GM12892 (cell line): Measurements from ENCODE around the gene MRTFB.

Source experiments
- POLR2A ChIP-seq: IDR thresholded peaks from 2 replicates; pipeline ENCODE4 v1.6.1; 2011; ENCODE audit warnings: low read depth, low read length, control low read depth
- POLR2AphosphoS5 ChIP-seq: IDR thresholded peaks from 2 replicates; pipeline ENCODE4 v1.6.1; 2011; ENCODE audit warnings: low read depth, low read length, control low read depth

DNA sequence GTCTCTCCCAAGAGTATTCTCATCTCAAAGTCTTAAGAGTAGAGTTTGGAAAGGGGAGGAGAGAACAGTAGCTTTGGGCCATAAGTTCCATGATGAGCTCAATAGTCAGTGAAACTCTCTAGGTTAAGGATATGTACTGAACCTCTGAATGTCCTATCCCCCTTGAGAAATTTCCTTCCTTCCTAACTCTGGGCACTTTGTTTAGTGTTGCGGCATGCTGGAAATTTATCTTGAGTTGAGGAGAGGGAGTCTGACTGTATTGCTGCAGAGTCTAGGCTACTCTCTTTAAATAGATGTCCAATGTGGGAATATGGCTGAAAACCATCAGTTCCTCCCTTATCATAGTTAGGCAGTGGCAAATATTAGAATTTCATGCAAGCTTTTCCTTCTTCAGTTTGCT, 16.1 kb downstream of the MRTFB start:
- no peak for TF ChIP-seq POLR2AphosphoS5
- no peak for TF ChIP-seq POLR2A
